OCI-LY1 (cell line): ENCODE results near the gene ARHGEF16.

Experiments
- H2AFZ ChIP-seq: fragments of 200-600 bp; sonication (generic), shearing (Covaris generic); 2 replicates; pipeline ENCODE4 v1.6.0; 2014; ENCODE audit warnings: antibody characterized with exemption, mild to moderate bottlenecking, low read length
- H3F3A ChIP-seq: fragments of 200-600 bp; sonication (generic), shearing (Covaris generic); 2 replicates; pipeline ENCODE4 v1.6.0; 2014; ENCODE audit warnings: mild to moderate bottlenecking, antibody characterized with exemption, low read length, moderate library complexity; ENCODE audit not compliant: insufficient read depth
- H3K27ac ChIP-seq: fragments of 200-600 bp; sonication (generic); 2 replicates; pipeline ENCODE4 v1.5.1; 2014; ENCODE audit warnings: low read length, mixed run types, mild to moderate bottlenecking, low read depth; ENCODE audit not compliant: poor library complexity, severe bottlenecking
- H3K27me3 ChIP-seq: fragments of 200-600 bp; sonication (generic); 2 replicates; pipeline ENCODE4 v1.6.0; 2014; ENCODE audit warnings: antibody characterized with exemption, mild to moderate bottlenecking, low read length, moderate library complexity; ENCODE audit not compliant: insufficient read depth
- H3K36me3 ChIP-seq: fragments of 200-600 bp; sonication (generic); 2 replicates; pipeline ENCODE4 v1.6.1; 2014; ENCODE audit warnings: mild to moderate bottlenecking, antibody characterized with exemption, low read length, moderate library complexity, mixed read lengths; ENCODE audit not compliant: insufficient read depth
- H3K4me1 ChIP-seq: fragments of 200-600 bp; sonication (generic); 2 replicates; pipeline ENCODE4 v1.5.1; 2014; ENCODE audit warnings: mild to moderate bottlenecking, low read length, moderate library complexity; ENCODE audit not compliant: insufficient read depth, severe bottlenecking
- H3K4me2 ChIP-seq: fragments of 200-600 bp; sonication (generic), shearing (Covaris generic); 2 replicates; pipeline ENCODE4 v1.6.1; 2014; ENCODE audit warnings: low read length
- H3K4me3 ChIP-seq: fragments of 200-600 bp; sonication (generic); 2 replicates; pipeline ENCODE4 v1.5.1; 2014; ENCODE audit warnings: low read length, low read depth, mild to moderate bottlenecking, mixed read lengths; ENCODE audit not compliant: poor library complexity, severe bottlenecking
- H3K79me2 ChIP-seq: fragments of 200-600 bp; shearing (Covaris generic); 2 replicates; pipeline ENCODE4 v1.6.1; 2016; ENCODE audit warnings: mixed run types, low read length, mixed read lengths; ENCODE audit not compliant: insufficient read depth
- H3K9ac ChIP-seq: fragments of 200-600 bp; sonication (generic), shearing (Covaris generic); 2 replicates; pipeline ENCODE4 v1.6.1; 2014; ENCODE audit warnings: mild to moderate bottlenecking, low read length, mixed read lengths
- H3K9me2 ChIP-seq: fragments of 200-600 bp; sonication (generic), shearing (Covaris generic); 2 replicates; pipeline ENCODE4 v1.6.1; 2014; ENCODE audit warnings: low read depth, mild to moderate bottlenecking, low read length, mixed read lengths
- H3K9me3 ChIP-seq: fragments of 200-600 bp; shearing (Covaris generic); 2 replicates; pipeline ENCODE4 v1.6.1; 2014; ENCODE audit warnings: low read length, mixed read lengths
- H4K20me1 ChIP-seq: fragments of 200-600 bp; sonication (generic), shearing (Covaris generic); 2 replicates; pipeline ENCODE4 v1.6.0; 2016; ENCODE audit warnings: mild to moderate bottlenecking, low read length; ENCODE audit not compliant: insufficient read depth
- CTCF ChIP-seq: fragments of 200-600 bp; sonication (generic), shearing (Covaris generic); IDR thresholded peaks from 2 replicates; pipeline ENCODE4 v1.5.1; 2017; ENCODE audit warnings: mild to moderate bottlenecking, antibody characterized with exemption, low read length, moderate library complexity, mixed read lengths
- EZH2 ChIP-seq: fragments of 200-600 bp; sonication (generic), shearing (Covaris generic); IDR thresholded peaks from 2 replicates; pipeline ENCODE4 v1.8.0; 2017; ENCODE audit warnings: borderline replicate concordance, mixed run types, mild to moderate bottlenecking, antibody characterized with exemption, low read length, moderate library complexity, mixed read lengths

Gene ARHGEF16

GRCh38 chr1:3481046-3481445 lies 26.6 kb downstream of the ARHGEF16 start:
- H3K36me3 ChIP-seq: no peaks in the 10 kb centered on the region
- H3K27ac ChIP-seq: no peak overlapping the region
- no peak overlapping the region for H3K9ac ChIP-seq
- H3K4me2 ChIP-seq: no peak overlapping the region
- no peak overlapping the region for H2AFZ ChIP-seq
- H3K4me3 ChIP-seq: no peak overlapping the region
- no peaks in the 10 kb centered on the region for H3K9me2 ChIP-seq
- no peaks in the 10 kb centered on the region for H4K20me1 ChIP-seq
- TF ChIP-seq EZH2: no peak
- no peak for TF ChIP-seq CTCF
- no peaks in the 10 kb centered on the region for H3K4me1 ChIP-seq
- no peaks in the 10 kb centered on the region for H3K9me3 ChIP-seq
- no peaks in the 10 kb centered on the region; the same call in 1 of the 2 replicates for H3K27me3 ChIP-seq
- no peaks in the 10 kb centered on the region for H3F3A ChIP-seq
- H3K79me2 ChIP-seq: no peaks in the 10 kb centered on the region

- H3K4me1 ChIP-seq: no peaks in the 10 kb centered on the region
Measured at GRCh38 chr1:3481836-3482375, 27.4 kb downstream of the ARHGEF16 start.

GRCh38 chr1:3482378-3482849 lies 27.9 kb downstream of the ARHGEF16 start:
- no peak overlapping the region for H2AFZ ChIP-seq
- H3F3A ChIP-seq: no peaks in the 10 kb centered on the region
- no peaks in the 10 kb centered on the region for H3K4me1 ChIP-seq
- H3K9me2 ChIP-seq: no peaks in the 10 kb centered on the region
- H3K4me3 ChIP-seq: no peak overlapping the region
- no peaks in the 10 kb centered on the region for H3K9me3 ChIP-seq
- TF ChIP-seq EZH2 (no peak), CTCF (peak; percentile 45; the same call in 1 of the 2 replicates)
- no peaks in the 10 kb centered on the region for H3K36me3 ChIP-seq
- H4K20me1 ChIP-seq: no peaks in the 10 kb centered on the region
- no peak overlapping the region for H3K9ac ChIP-seq
- no peaks in the 10 kb centered on the region; the same call in 1 of the 2 replicates for H3K27me3 ChIP-seq
- no peaks in the 10 kb centered on the region for H3K79me2 ChIP-seq
- H3K27ac ChIP-seq: no peak overlapping the region
- no peak overlapping the region for H3K4me2 ChIP-seq

More at GRCh38 chr1:3481836-3482375, 27.4 kb downstream of the ARHGEF16 start:
- H3K9me2 ChIP-seq: no peaks in the 10 kb centered on the region
- no peak overlapping the region for H3K27ac ChIP-seq
- no peak for TF ChIP-seq CTCF
- no peak for TF ChIP-seq EZH2
- no peaks in the 10 kb centered on the region; the same call in 1 of the 2 replicates for H3K27me3 ChIP-seq
- no peaks in the 10 kb centered on the region for H3K9me3 ChIP-seq
- no peaks in the 10 kb centered on the region for H3K36me3 ChIP-seq
- H4K20me1 ChIP-seq: no peaks in the 10 kb centered on the region
- no peak overlapping the region for H3K4me3 ChIP-seq
- no peak overlapping the region for H2AFZ ChIP-seq
- H3K9ac ChIP-seq: no peak overlapping the region
- H3K79me2 ChIP-seq: no peaks in the 10 kb centered on the region
- no peak overlapping the region for H3K4me2 ChIP-seq
- no peaks in the 10 kb centered on the region for H3F3A ChIP-seq
